Measurements from ENCODE around the gene TNFSF11.

Gene TNFSF11

DNA sequence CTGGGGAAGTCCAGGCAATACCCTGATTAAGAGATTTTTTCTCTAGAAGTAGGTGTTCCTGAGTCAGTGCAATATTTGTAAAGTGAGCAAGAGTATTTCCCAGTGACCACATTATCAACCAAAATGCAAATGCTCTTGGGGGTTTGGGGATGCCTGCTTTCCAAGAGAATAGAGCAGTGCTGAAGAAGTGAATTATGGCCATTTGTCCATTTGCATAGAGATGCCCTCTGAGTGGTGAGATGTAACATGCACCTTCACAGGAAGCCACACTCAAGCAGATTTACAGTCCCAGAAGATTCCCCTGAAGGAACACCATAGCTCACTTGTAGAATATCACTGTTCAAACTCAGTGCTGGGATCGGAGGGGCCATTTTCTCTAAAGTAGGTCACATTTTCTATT, 71.8 kb downstream of the TNFSF11 start:
- DNase-seq (ENCODE audit: extremely low read depth, low read depth) = no peak
- TF ChIP-seq CTCF (IDR thresholded peaks at IDR 0.05; ENCODE audit: low read depth, low read length) = no peak

- TF ChIP-seq CTCF (IDR thresholded peaks at IDR 0.05; ENCODE audit: low read depth, low read length) = no peak
- no peak for DNase-seq (ENCODE audit: extremely low read depth, low read depth)
These were observed 75.2 kb downstream of the TNFSF11 start for GRCh38 chr13:42649141-42649540.

DNA sequence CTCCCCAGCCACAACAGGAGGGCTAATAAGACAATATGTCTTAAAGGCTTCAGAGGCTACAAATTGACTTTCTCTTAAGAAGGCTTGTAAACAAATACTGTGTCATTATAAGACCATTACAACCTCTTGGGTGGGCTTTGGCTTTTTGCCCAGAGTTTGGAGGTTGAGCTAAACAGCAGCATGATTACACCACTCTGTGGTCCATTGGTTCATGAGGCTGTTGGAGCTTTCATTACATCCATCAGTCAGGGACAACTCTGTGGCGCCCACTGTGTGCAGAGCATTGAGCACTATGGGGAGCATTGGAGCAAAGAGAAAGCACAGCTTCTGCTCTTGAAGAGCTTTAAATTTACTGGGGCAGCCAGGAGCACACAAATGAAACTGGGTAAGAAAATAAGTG, 75.9 kb downstream of the TNFSF11 start:
- DNase-seq (ENCODE audit: extremely low read depth, low read depth) = no peak
- TF ChIP-seq CTCF (IDR thresholded peaks at IDR 0.05; ENCODE audit: low read depth, low read length) = no peak

GRCh38 chr13:42650506-42650905, 76.6 kb downstream of the TNFSF11 start:
- no peak for TF ChIP-seq CTCF (IDR thresholded peaks at IDR 0.05; ENCODE audit: low read depth, low read length)
- DNase-seq (ENCODE audit: extremely low read depth, low read depth) = peak; percentile 18

DNA sequence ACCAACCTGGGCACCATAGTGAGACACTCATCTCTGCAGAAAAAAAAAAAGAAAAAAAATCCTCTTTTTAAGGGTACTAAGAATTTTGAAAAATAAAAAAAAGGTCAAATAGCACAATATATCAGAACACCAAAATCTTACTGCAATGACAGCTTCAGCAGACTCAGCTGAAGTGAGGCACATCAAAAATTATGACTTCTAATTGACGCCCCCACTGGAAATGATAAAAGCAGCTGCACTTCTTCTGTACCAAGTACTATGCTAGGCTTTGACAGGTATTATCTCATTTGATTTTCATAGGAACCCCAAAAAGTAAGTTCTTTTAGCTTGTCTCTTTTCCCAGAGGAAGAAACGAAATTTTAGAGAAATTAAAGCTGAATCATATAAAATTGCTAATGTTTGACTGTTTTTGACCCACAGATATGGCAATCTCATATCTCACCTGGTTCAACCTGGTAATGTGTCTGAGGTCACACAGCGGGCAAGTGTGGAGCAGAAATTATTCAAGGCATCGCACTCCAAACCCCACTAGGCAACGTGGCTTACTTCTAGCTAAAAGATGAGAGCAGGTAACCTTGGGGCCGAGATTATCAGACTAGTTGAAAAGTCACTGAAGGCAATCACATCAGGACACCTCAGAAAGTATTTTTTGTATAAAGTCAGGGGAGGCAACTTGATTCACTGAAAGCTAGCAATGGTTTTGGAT, 78.1 kb downstream of the TNFSF11 start:
- DNase-seq (ENCODE audit: extremely low read depth, low read depth) = no peak
- no peak for TF ChIP-seq CTCF (IDR thresholded peaks at IDR 0.05; ENCODE audit: low read depth, low read length)

DNA sequence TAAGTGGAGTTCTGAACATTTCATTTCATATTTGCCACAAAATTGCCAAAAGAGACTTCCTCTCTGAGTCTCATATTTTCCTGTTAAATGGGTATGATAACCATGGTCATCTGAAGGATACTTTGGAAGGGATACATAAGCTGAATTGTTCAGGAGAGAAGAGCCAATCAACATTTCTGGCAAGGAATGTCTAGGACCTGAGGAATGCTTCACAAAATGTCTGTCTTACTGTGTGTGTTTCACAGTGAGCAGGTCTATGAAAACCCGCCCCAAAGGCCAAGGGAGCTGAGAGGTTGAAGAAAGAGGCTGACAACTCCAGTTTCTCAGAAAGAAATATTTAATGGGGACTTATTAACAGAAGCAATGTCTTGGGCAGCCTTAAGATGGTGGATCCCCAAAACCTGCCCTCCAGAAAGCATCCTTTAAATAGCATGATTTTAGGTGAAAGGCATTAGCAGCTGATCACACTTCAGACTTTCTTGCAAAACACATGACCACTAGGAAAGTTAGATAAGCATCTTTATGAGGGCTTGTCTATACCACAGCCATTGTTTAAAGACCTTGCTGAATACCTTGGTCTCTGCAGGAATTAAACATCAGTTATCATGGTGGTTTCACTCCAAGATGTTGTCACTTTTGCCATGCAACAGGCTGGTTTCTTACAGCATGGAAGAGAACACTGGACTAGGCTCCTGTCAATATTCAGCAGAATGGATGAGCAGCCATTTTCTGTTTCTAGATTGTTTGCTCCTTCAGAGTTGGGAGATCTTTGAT, 78.9 kb downstream of the TNFSF11 start:
- DNase-seq (ENCODE audit: extremely low read depth, low read depth) = no peak
- no peak for TF ChIP-seq CTCF (IDR thresholded peaks at IDR 0.05; ENCODE audit: low read depth, low read length)

DNA sequence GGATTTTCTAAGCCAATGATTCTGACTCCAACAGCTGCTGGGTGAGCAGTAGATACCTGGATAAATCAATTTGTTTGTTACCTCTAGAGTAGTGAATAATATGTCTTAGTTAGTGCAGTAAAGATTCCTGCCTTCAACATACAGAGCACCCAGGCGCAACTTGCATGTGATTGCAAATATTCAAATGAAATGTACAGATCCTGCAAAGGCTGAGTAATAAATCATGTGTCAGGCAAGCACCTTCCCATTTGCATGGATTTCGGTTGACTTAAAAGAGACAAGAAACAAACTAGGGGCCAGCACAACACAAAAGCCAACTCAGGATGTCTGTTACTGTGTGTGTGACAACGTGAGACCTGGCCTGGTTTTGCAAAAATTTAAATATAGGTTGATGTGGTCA, 79.7 kb downstream of the TNFSF11 start:
- TF ChIP-seq CTCF (IDR thresholded peaks at IDR 0.05; ENCODE audit: low read depth, low read length) = no peak
- no peak for DNase-seq (ENCODE audit: extremely low read depth, low read depth)
